ENCODE data around the gene ATAD2B. TPM values are rescaled to one million over a fixed set of nuclear protein-coding genes. Genes with fewer than 3 reads are reported as not detected.

ATAD2B gene
- total and polyA plus RNA-seq, 4 donors, result 2.3 to 16.2 (median 11.5) TPM

- Histone ChIP-seq H3K27me3 (ENCODE audit: control insufficient read depth in 4 of 4, insufficient read depth in 4 of 4, low read length in 3 of 4) (no peaks in the 10 kb centered on the region), H3K9me3 (ENCODE audit: control insufficient read depth in 4 of 4, low read length in 3 of 4) (no peaks in the 10 kb centered on the region), H3K4me1 (ENCODE audit: control insufficient read depth in 4 of 4, insufficient read depth in 4 of 4, low read length in 3 of 4) (no peaks in the 10 kb centered on the region), H3K27ac (ENCODE audit: low read depth in 1 of 2, low read length in 2 of 2) (no peak overlapping the region), H3K9ac (ENCODE audit: low read depth in 1 of 2, low read length in 2 of 2) (no peak overlapping the region), H3K4me3 (ENCODE audit: low read depth in 1 of 3, low read length in 3 of 3) (no peak overlapping the region), H3K36me3 (ENCODE audit: control insufficient read depth in 4 of 4, insufficient read depth in 3 of 4, low read depth in 1 of 4, low read length in 3 of 4) (peaks cover 1 to 21% (median 12%) of the 10 kb centered on the region in 4 donors)
- TF ChIP-seq EGR1 (IDR thresholded peaks at IDR 0.05; ENCODE audit: low read depth in 2 of 2) (no peak), FOXA1 (IDR thresholded peaks at IDR 0.05) (no peak), REST (IDR thresholded peaks at IDR 0.05) (no peak), FOXA2 (IDR thresholded peaks at IDR 0.05) (no peak), GABPA (IDR thresholded peaks at IDR 0.05 in 1 of 2, conservative IDR thresholded peaks at IDR 0.05 in 1 of 2) (no peak), RAD21 (IDR thresholded peaks at IDR 0.05) (no peak), RXRA (IDR thresholded peaks at IDR 0.05) (no peak), CTCF (IDR thresholded peaks at IDR 0.05; ENCODE audit: low read depth, low read length, missing input control) (no peak), ATF3 (IDR thresholded peaks at IDR 0.05) (no peak), JUND (IDR thresholded peaks at IDR 0.05) (no peak), NR2F2 (IDR thresholded peaks at IDR 0.05) (no peak), YY1 (IDR thresholded peaks at IDR 0.05) (no peak), HNF4A (conservative IDR thresholded peaks at IDR 0.05) (no peak), SP1 (IDR thresholded peaks at IDR 0.05) (no peak), TAF1 (conservative IDR thresholded peaks at IDR 0.05) (no peak), HNF4G (IDR thresholded peaks at IDR 0.05) (no peak), MAX (IDR thresholded peaks at IDR 0.05) (no peak), ZBTB33 (IDR thresholded peaks at IDR 0.05) (no peak)
- no peak for DNase-seq (ENCODE audit: low spot score)
- WGBS, result 61% methylated on average over 1 of the region's 1 CpG
Observed at GRCh38 chr2:23761638-23762037, 165.3 kb downstream of the ATAD2B start.
